Lower lobe of right lung (tissue), 2 donors: ENCODE results near the gene VWA8. TPM values are rescaled to one million over a fixed set of nuclear protein-coding genes. Genes with fewer than 3 reads are reported as not detected.

Source experiments
- ATAC-seq, 2 donors: fragments of 200-7000 bp; cut with Tn5 transposase; one replicate each; pipeline ENCODE4 v1.9.1; 2020 to 2022; ENCODE audit warnings: mild to moderate bottlenecking in 2 of 2, moderate library complexity in 2 of 2
- DNase-seq: peaks from one replicate; pipeline ENCODE4 v3.0.0-alpha.2; 2020
- H3K27ac ChIP-seq: fragments of 200-600 bp; one replicate; pipeline ENCODE4 v1.8.0; 2022
- H3K27me3 ChIP-seq: fragments of 200-600 bp; one replicate; pipeline ENCODE4 v1.8.0; 2022; ENCODE audit warnings: low read depth
- H3K36me3 ChIP-seq: fragments of 200-600 bp; one replicate; pipeline ENCODE4 v1.8.0; 2022; ENCODE audit warnings: mild to moderate bottlenecking
- H3K4me1 ChIP-seq: fragments of 200-600 bp; one replicate; pipeline ENCODE4 v1.8.0; 2022
- H3K4me3 ChIP-seq: fragments of 200-600 bp; one replicate; pipeline ENCODE4 v1.8.0; 2022; ENCODE audit warnings: mild to moderate bottlenecking
- H3K9me3 ChIP-seq: fragments of 200-600 bp; one replicate; pipeline ENCODE4 v1.8.0; 2022
- intact Hi-C: fragments of 100-400 bp; cut with DNase I; formaldehyde crosslinking; loops from one replicate; pipeline ENCODE4 v1.11.0; 2022
- total RNA-seq: library from RNA; stranded (reverse); fragmentation: NEBNext Ultra II Directional; extraction: Animal tissue kit (Norgen Biotek cat#: 25700); gene quantifications from one replicate; pipeline ENCODE4 v1.2.1, GENCODE V29; 2021
- TF ChIP-seq, protein P1 (sequence below): fragments of 200-600 bp; IDR thresholded peaks from one replicate; pipeline ENCODE4 v1.8.0; 2022; ENCODE audit warnings: antibody characterized with exemption, mild to moderate bottlenecking
- donor health status: DM: no; HTN: yes; CAD: no; lungs with severe emphysema.

The VWA8 gene
- total RNA-seq, 1 donor from 2014 or later: 18.2 TPM

DNA sequence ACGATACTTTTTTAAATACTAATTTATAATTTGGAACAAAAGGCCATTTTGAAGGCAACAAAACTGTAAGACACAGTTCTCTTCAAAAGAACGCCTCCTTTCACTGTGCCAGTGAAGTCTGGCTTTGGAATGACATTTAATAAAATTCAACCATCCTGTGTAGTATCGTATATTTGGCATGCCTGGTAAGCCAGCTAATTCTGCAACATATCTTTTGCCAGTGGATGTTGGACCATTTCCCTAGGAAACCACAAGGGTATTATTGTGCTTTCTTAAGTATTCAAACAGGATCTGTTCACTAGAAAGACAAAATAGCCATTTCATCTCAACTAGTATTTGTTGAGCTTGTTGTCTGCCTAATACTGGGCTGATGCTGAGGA is 391.9 kb downstream of the VWA8 start:
- H3K4me3 ChIP-seq: no peak overlapping the region
- no peaks in the 10 kb centered on the region for H3K9me3 ChIP-seq
- no peaks in the 10 kb centered on the region for H3K36me3 ChIP-seq
- TF ChIP-seq, protein P1, sequence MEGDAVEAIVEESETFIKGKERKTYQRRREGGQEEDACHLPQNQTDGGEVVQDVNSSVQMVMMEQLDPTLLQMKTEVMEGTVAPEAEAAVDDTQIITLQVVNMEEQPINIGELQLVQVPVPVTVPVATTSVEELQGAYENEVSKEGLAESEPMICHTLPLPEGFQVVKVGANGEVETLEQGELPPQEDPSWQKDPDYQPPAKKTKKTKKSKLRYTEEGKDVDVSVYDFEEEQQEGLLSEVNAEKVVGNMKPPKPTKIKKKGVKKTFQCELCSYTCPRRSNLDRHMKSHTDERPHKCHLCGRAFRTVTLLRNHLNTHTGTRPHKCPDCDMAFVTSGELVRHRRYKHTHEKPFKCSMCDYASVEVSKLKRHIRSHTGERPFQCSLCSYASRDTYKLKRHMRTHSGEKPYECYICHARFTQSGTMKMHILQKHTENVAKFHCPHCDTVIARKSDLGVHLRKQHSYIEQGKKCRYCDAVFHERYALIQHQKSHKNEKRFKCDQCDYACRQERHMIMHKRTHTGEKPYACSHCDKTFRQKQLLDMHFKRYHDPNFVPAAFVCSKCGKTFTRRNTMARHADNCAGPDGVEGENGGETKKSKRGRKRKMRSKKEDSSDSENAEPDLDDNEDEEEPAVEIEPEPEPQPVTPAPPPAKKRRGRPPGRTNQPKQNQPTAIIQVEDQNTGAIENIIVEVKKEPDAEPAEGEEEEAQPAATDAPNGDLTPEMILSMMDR: no peak
- ATAC-seq: no peak
- no peaks in the 10 kb centered on the region for H3K27me3 ChIP-seq
- intact Hi-C loops: no loop called here
- no peak for DNase-seq
- H3K4me1 ChIP-seq: peaks cover 8% of the 10 kb centered on the region
- no peak overlapping the region for H3K27ac ChIP-seq

DNA sequence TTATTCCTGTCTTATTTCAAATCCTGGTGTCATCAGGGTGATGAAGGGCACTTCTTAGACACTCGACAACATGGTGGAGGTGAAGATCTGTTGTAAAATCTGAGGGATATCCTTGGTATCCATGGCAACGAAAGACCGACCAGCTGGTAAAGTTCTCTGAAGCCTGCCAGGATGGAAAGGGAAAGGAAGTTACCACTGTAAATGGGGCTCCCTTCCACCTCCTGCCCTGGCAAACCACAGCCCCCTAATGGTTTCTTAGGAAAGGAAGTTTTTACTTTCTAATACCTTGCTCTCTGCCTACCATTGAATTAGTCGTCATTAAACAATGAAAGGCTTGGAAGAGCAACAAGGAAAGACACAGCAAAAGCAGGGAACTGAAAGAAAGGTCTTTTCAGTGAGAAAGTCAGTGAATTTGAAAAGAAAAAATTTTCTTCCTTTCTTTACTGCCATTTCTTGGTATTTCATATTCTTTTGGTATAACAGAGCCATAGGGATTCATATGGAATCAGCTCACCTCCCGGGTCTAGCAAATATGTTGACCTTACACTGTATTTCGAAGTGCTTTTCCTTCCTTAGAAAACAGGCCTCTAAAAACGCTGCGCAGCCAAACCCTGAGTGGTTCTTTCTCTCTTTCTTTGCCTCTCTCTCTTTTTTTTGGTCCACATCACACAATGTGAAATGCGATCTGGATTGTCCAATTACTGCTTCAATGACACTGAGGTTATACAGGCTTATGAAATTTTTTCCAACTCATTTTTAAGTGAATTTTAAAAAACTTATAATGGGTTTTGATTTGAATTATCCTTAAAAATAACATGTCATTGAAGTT is 392.6 kb downstream of the VWA8 start:
- DNase-seq (no peak), ATAC-seq (no peak)
- H3K9me3 ChIP-seq: no peaks in the 10 kb centered on the region
- peaks cover 14% of the 10 kb centered on the region for H3K4me1 ChIP-seq
- intact Hi-C loops: no loop called here
- TF ChIP-seq, protein P1: no peak
- no peak overlapping the region for H3K27ac ChIP-seq
- no peaks in the 10 kb centered on the region for H3K36me3 ChIP-seq
- no peak overlapping the region for H3K4me3 ChIP-seq
- H3K27me3 ChIP-seq: no peaks in the 10 kb centered on the region

DNA sequence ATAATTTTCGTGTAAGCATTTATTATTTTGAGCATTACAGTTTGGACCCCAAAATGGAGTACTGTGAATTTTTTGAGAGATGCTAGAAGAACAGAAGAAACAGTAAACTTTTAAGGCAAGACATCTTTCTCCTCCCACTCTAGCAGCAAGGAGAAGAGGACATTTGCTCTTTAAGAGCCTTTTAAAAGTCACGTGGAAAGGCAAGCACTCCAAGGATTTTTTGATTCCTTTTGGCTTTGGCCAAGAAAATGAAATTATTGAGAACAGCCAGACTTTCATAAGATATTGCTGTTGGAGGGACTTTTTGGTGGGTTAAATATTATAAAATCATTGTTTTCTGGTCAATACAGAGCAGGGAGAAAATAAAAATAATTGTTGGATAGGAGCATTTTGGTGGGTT is 393.5 kb downstream of the VWA8 start:
- Histone ChIP-seq H3K27ac (no peak overlapping the region), H3K9me3 (no peaks in the 10 kb centered on the region), H3K36me3 (no peaks in the 10 kb centered on the region), H3K4me1 (peaks cover 23% of the 10 kb centered on the region), H3K27me3 (no peaks in the 10 kb centered on the region), H3K4me3 (no peak overlapping the region)
- TF ChIP-seq, protein P1: no peak
- intact Hi-C loops: no loop called here
- DNase-seq: no peak
- ATAC-seq: no peak

DNA sequence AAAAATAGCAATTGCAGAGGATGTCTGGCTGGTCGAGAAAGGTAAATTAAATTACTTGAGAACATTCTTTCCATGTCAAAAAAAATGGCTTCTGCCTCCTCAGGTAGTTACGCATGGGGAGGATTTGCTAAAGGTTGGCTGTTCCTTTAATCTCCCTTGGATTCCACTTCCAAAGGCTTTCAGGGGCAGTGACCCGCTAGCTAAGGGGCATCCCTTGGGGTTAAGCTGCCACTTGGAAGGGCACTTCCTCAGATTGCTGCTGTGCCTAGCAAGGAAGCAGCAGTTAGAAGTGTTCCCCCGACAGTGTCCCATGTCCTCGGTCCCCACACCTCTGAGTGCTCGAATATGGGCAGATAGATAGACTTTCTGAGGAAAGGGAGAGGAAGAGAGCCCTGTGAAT is 395.1 kb downstream of the VWA8 start:
- no peak overlapping the region for H3K4me3 ChIP-seq
- no peak for DNase-seq
- TF ChIP-seq, protein P1: no peak
- H3K27ac ChIP-seq: no peak overlapping the region
- no peaks in the 10 kb centered on the region for H3K27me3 ChIP-seq
- H3K36me3 ChIP-seq: no peaks in the 10 kb centered on the region
- no peak for ATAC-seq
- peaks cover 36% of the 10 kb centered on the region for H3K4me1 ChIP-seq
- no peaks in the 10 kb centered on the region for H3K9me3 ChIP-seq
- intact Hi-C loops: no loop called here

DNA sequence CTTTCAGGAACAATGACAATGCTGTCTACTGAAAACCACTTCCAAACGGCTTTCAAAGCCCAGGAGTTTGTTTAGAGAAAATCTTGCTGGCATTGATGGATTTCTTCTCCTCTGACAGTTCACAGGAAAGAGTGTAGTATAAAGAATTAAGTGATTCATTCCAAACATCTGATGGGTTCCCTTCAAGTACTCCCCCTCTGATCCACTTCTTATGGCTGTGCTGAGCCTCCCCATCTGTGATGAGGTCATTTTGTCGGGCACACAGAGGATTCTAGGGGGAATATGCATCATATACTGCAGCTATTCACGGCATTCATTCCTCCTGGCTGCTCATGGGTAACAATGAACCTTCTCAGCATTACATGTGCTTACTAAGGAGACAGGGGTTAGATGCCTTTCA is 395.7 kb downstream of the VWA8 start:
- Histone ChIP-seq H3K27me3 (no peaks in the 10 kb centered on the region), H3K36me3 (no peaks in the 10 kb centered on the region), H3K4me1 (peaks cover 41% of the 10 kb centered on the region), H3K9me3 (no peaks in the 10 kb centered on the region), H3K27ac (no peak overlapping the region), H3K4me3 (no peak overlapping the region)
- DNase-seq (no peak), ATAC-seq (no peak)
- TF ChIP-seq, protein P1: no peak
- intact Hi-C loops: no loop called here
